OCI-LY7 (cell line): ENCODE measurements around the gene FDXACB1. TPM values are rescaled to one million over a fixed set of nuclear protein-coding genes. Genes with fewer than 3 reads are reported as not detected.

Source experiments
- BruUV-seq: library from RNA; stranded (reverse); fragments of 400-500 nt; replicated peaks from 2 replicates; lab custom pipeline; 2021; lab: Mats Ljungman, UMichigan
- CTCF ChIA-PET: fragments of 300-600 bp; sonication (Branson Sonifier 250); formaldehyde crosslinking; loops from one replicate; lab custom pipeline; 2022; ENCODE audit warnings: antibody characterized with exemption; ENCODE audit not compliant: unreplicated experiment; lab: Charles Lee
- POLR2A ChIA-PET: fragments of 300-600 bp; sonication (Branson Sonifier 250); formaldehyde crosslinking; loops from one replicate; lab custom pipeline; 2022; ENCODE audit warnings: antibody characterized with exemption; lab: Charles Lee
- DNase-seq: peaks from one replicate; pipeline ENCODE4 v3.0.0-alpha.2; 2015; ENCODE audit warnings: low spot score
- H2AFZ ChIP-seq: fragments of 200-600 bp; sonication (generic), shearing (Covaris generic); 2 replicates; pipeline ENCODE4 v1.6.1; 2014; ENCODE audit warnings: mild to moderate bottlenecking, antibody characterized with exemption, low read length, moderate library complexity
- H3K27ac ChIP-seq: fragments of 200-600 bp; sonication (generic); 2 replicates; pipeline ENCODE4 v1.5.1; 2014; ENCODE audit warnings: mixed run types, low read depth, mild to moderate bottlenecking, moderate library complexity, low read length, inconsistent platforms; ENCODE audit not compliant: poor library complexity, severe bottlenecking
- H3K36me3 ChIP-seq: fragments of 200-600 bp; sonication (generic); 2 replicates; pipeline ENCODE4 v1.6.1; 2014; ENCODE audit warnings: mild to moderate bottlenecking, antibody characterized with exemption, low read length, moderate library complexity, mixed read lengths; ENCODE audit not compliant: insufficient read depth
- H3K4me1 ChIP-seq: fragments of 200-600 bp; sonication (generic); 2 replicates; pipeline ENCODE4 v1.5.1; 2014; ENCODE audit warnings: mild to moderate bottlenecking, low read length; ENCODE audit not compliant: insufficient read depth, poor library complexity, severe bottlenecking
- H3K4me2 ChIP-seq: fragments of 200-600 bp; sonication (generic); 2 replicates; pipeline ENCODE4 v1.6.1; 2014; ENCODE audit warnings: mild to moderate bottlenecking, low read length
- H3K4me3 ChIP-seq: fragments of 200-600 bp; sonication (generic); 2 replicates; pipeline ENCODE4 v1.5.1; 2014; ENCODE audit warnings: mild to moderate bottlenecking, low read depth, low read length; ENCODE audit not compliant: poor library complexity, severe bottlenecking
- H3K79me2 ChIP-seq: fragments of 200-600 bp; sonication (generic); 2 replicates; pipeline ENCODE4 v1.6.1; 2016; ENCODE audit warnings: low read depth, mild to moderate bottlenecking, low read length, moderate library complexity, mixed read lengths; ENCODE audit not compliant: insufficient read depth
- H3K9me2 ChIP-seq: fragments of 200-600 bp; sonication (generic); 2 replicates; pipeline ENCODE4 v1.6.1; 2016; ENCODE audit warnings: mild to moderate bottlenecking, low read length, mixed read lengths; ENCODE audit not compliant: insufficient read depth
- H3K9me3 ChIP-seq: fragments of 200-600 bp; sonication (generic); 2 replicates; pipeline ENCODE4 v1.6.1; 2014; ENCODE audit warnings: mild to moderate bottlenecking, mixed run types, low read length, mixed read lengths
- H4K20me1 ChIP-seq: fragments of 200-600 bp; sonication (generic); 2 replicates; pipeline ENCODE4 v1.6.1; 2014; ENCODE audit warnings: mild to moderate bottlenecking, antibody characterized with exemption, low read length, moderate library complexity, mixed read lengths; ENCODE audit not compliant: insufficient read depth
- EZH2phosphoT487 ChIP-seq: fragments of 200-600 bp; sonication (generic); IDR thresholded peaks from 2 replicates; pipeline ENCODE4 v1.6.1; 2018; ENCODE audit warnings: low read depth, borderline replicate concordance, mild to moderate bottlenecking, mixed run types, antibody characterized with exemption, low read length, moderate library complexity, mixed read lengths
- intact Hi-C: fragments of 100-400 bp; cut with micrococcal nuclease; formaldehyde crosslinking; loops from one replicate; pipeline ENCODE4 v1.10.0; 2022; ENCODE audit not compliant: unreplicated experiment
- small RNA-seq: library from RNA; depleted of rRNA; stranded (forward); fragments of <200 nt; gene quantifications from one replicate; pipeline ENCODE3, GENCODE V24; 2014
- total RNA-seq, 2 experiments: library from RNA; depleted of rRNA in 1 of 2; stranded (reverse); fragments of >200 nt in 1 of 2; shearing (Covaris generic) in 1 of 2; gene quantifications; 2 replicates each; pipeline ENCODE4 v1.2.3, GENCODE V29; 2014 to 2022
- TF ChIP-seq, protein P1 (sequence below): fragments of 200-600 bp; sonication (generic); conservative IDR thresholded peaks from 2 replicates; pipeline ENCODE4 v1.5.1; 2014; ENCODE audit warnings: mild to moderate bottlenecking, antibody characterized with exemption, low read length, moderate library complexity, mixed read lengths

FDXACB1 gene
- total RNA-seq, 2 experiments from 2014 or later = 5.8 to 6.2 TPM

DNA sequence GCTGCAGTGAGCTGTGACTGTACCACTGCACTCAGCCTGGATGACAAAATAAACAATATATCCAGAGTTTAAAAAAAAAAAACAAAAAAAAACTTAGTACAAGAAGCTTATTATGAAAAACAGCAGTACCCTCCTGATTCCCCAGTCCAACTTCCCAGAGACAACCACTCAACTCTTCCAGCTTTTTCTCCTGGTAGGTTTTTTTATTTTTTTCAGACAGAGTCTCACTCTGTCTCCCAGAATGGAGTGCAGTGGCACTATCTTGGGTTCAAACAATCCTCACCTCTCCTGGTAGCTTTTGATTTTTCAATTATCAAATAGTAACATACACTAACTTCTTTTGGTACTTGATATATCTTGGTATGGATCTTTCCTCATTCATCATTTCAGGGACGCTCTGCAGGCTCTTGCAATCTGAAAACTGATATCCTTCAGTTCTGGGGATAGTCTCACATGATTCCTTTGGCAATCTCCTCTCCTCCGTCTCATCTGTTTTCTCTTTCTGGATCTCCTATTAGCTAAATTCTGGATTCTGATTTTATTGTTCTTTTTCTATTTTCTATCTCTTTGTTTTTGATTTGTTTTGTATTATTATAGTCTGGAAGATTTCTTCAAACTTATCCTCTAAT, 52.5 kb downstream of the FDXACB1 start:
- BruUV-seq = no TSS peak
- H3K4me3 ChIP-seq = no peak overlapping the region
- H3K9me2 ChIP-seq = no peaks in the 10 kb centered on the region
- no peak overlapping the region for H2AFZ ChIP-seq
- H4K20me1 ChIP-seq = no peaks in the 10 kb centered on the region
- H3K4me1 ChIP-seq = no peaks in the 10 kb centered on the region
- no peaks in the 10 kb centered on the region for H3K9me3 ChIP-seq
- no peaks in the 10 kb centered on the region for H3K79me2 ChIP-seq
- intact Hi-C loops = no loop called here
- ChIA-PET POLR2A (interaction anchor here (0.6 to 1.1 kb wide), 4 partner anchors 41 to 344 kb away, joined by 3 to 4 read pairs (median 4); no protein-coding TSS in a partner anchor), CTCF (no interaction called here)
- no peak overlapping the region for H3K4me2 ChIP-seq
- H3K27ac ChIP-seq = no peak overlapping the region
- DNase-seq = no peak
- no peaks in the 10 kb centered on the region for H3K36me3 ChIP-seq
- TF ChIP-seq, protein P1, sequence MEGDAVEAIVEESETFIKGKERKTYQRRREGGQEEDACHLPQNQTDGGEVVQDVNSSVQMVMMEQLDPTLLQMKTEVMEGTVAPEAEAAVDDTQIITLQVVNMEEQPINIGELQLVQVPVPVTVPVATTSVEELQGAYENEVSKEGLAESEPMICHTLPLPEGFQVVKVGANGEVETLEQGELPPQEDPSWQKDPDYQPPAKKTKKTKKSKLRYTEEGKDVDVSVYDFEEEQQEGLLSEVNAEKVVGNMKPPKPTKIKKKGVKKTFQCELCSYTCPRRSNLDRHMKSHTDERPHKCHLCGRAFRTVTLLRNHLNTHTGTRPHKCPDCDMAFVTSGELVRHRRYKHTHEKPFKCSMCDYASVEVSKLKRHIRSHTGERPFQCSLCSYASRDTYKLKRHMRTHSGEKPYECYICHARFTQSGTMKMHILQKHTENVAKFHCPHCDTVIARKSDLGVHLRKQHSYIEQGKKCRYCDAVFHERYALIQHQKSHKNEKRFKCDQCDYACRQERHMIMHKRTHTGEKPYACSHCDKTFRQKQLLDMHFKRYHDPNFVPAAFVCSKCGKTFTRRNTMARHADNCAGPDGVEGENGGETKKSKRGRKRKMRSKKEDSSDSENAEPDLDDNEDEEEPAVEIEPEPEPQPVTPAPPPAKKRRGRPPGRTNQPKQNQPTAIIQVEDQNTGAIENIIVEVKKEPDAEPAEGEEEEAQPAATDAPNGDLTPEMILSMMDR = no peak
- TF ChIP-seq EZH2phosphoT487 = no peak

Small RNA genes lying within 50 kb of the gene (small RNA-seq; reads per million reads assigned to genes)
- gene C11orf52 (not detected), gene GNG5P3 (not detected), gene RNA5SP351 (not detected), gene RPL37AP8 (0.36 reads per million)

Other genes with a start within 250 kb of the FDXACB1 start
- 30.2 and 50.6 TPM in 2 replicates for gene PPP2R1B, start 112.8 kb downstream of the FDXACB1 start, total RNA-seq (2014; rRNA removed; shearing (Covaris generic))
- gene PPP2R1B, start 112.8 kb downstream of the FDXACB1 start, total RNA-seq (2022) = 81.5 and 84.2 TPM in 2 replicates
- 13.8 and 16.8 TPM in 2 replicates for gene ALG9, start 7.6 kb downstream of the FDXACB1 start, total RNA-seq (2014; rRNA removed; shearing (Covaris generic))
- 21.6 and 23.0 TPM in 2 replicates for gene ALG9, start 7.6 kb downstream of the FDXACB1 start, total RNA-seq (2022)
- gene CFAP68, start 376 bp upstream of the FDXACB1 start, total RNA-seq (2014; rRNA removed; shearing (Covaris generic)) = 14.8 and 17.3 TPM in 2 replicates
- 18.8 and 22.4 TPM in 2 replicates for gene CFAP68, start 376 bp upstream of the FDXACB1 start, total RNA-seq (2022)
- not detected in 2 replicates for gene CRYAB, start 32.6 kb upstream of the FDXACB1 start, total RNA-seq (2014; rRNA removed; shearing (Covaris generic))
- not detected in 2 replicates for gene CRYAB, start 32.6 kb upstream of the FDXACB1 start, total RNA-seq (2022)
- not detected in 2 replicates for gene HSPB2, start 33.6 kb upstream of the FDXACB1 start, total RNA-seq (2014; rRNA removed; shearing (Covaris generic))
- not detected in 2 replicates for gene HSPB2, start 33.6 kb upstream of the FDXACB1 start, total RNA-seq (2022)
- gene C11orf52, start 39.7 kb upstream of the FDXACB1 start, total RNA-seq (2014; rRNA removed; shearing (Covaris generic)) = not detected in 2 replicates
- not detected in 2 replicates for gene C11orf52, start 39.7 kb upstream of the FDXACB1 start, total RNA-seq (2022)
- gene DIXDC1, start 58.2 kb upstream of the FDXACB1 start, total RNA-seq (2014; rRNA removed; shearing (Covaris generic)) = 5.5 and 6.9 TPM in 2 replicates
- gene DIXDC1, start 58.2 kb upstream of the FDXACB1 start, total RNA-seq (2022) = 5.5 and 7.3 TPM in 2 replicates
- 34.5 and 42.0 TPM in 2 replicates for gene DLAT, start 146.2 kb upstream of the FDXACB1 start, total RNA-seq (2014; rRNA removed; shearing (Covaris generic))
- 46.0 and 54.1 TPM in 2 replicates for gene DLAT, start 146.2 kb upstream of the FDXACB1 start, total RNA-seq (2022)
- 0.95 and 1.3 TPM in 2 replicates for gene PIH1D2, start 194.9 kb upstream of the FDXACB1 start, total RNA-seq (2014; rRNA removed; shearing (Covaris generic))
- gene PIH1D2, start 194.9 kb upstream of the FDXACB1 start, total RNA-seq (2022) = 0.61 and 2.6 TPM in 2 replicates
- 21.3 and 39.6 TPM in 2 replicates for gene NKAPD1, start 195.1 kb upstream of the FDXACB1 start, total RNA-seq (2014; rRNA removed; shearing (Covaris generic))
- gene NKAPD1, start 195.1 kb upstream of the FDXACB1 start, total RNA-seq (2022) = 30.7 and 31.1 TPM in 2 replicates
- gene TIMM8B, start 207.6 kb upstream of the FDXACB1 start, total RNA-seq (2014; rRNA removed; shearing (Covaris generic)) = 71.3 and 94.3 TPM in 2 replicates
- 41.3 and 58.2 TPM in 2 replicates for gene TIMM8B, start 207.6 kb upstream of the FDXACB1 start, total RNA-seq (2022)
- 43.5 and 58.8 TPM in 2 replicates for gene SDHD, start 207.7 kb upstream of the FDXACB1 start, total RNA-seq (2014; rRNA removed; shearing (Covaris generic))
- gene SDHD, start 207.7 kb upstream of the FDXACB1 start, total RNA-seq (2022) = 77.1 and 85.6 TPM in 2 replicates